HG02870 (cell line): ENCODE data around the gene CCDC200.
"Not testable (repeated sequence)": the region's sequence is repeated elsewhere in the genome, so short reads cannot be mapped to it uniquely, and the experiment has no call there.

Experiments
- ATAC-seq: cut with Tn5 transposase; IDR thresholded peaks from one replicate; pipeline ENCODE4 v1.9.1; 2021; ENCODE audit warnings: mild to moderate bottlenecking, moderate library complexity; ENCODE audit not compliant: unreplicated experiment

CCDC200 gene

GRCh38 chr17:43228020-43228782 lies at the start of gene CCDC200:
Gene CCDC200, minus strand, starts transcription at chr17:43228623. Its CDS starts 69 bp downstream, at chr17:43228554.
- not testable (repeated sequence) for ATAC-seq

GRCh38 chr17:43272914-43273313 lies 44.5 kb upstream of the CCDC200 start:
- not testable (repeated sequence) for ATAC-seq

- not testable (repeated sequence) for ATAC-seq
These were observed 44.1 kb upstream of the CCDC200 start for GRCh38 chr17:43272483-43272882.

DNA sequence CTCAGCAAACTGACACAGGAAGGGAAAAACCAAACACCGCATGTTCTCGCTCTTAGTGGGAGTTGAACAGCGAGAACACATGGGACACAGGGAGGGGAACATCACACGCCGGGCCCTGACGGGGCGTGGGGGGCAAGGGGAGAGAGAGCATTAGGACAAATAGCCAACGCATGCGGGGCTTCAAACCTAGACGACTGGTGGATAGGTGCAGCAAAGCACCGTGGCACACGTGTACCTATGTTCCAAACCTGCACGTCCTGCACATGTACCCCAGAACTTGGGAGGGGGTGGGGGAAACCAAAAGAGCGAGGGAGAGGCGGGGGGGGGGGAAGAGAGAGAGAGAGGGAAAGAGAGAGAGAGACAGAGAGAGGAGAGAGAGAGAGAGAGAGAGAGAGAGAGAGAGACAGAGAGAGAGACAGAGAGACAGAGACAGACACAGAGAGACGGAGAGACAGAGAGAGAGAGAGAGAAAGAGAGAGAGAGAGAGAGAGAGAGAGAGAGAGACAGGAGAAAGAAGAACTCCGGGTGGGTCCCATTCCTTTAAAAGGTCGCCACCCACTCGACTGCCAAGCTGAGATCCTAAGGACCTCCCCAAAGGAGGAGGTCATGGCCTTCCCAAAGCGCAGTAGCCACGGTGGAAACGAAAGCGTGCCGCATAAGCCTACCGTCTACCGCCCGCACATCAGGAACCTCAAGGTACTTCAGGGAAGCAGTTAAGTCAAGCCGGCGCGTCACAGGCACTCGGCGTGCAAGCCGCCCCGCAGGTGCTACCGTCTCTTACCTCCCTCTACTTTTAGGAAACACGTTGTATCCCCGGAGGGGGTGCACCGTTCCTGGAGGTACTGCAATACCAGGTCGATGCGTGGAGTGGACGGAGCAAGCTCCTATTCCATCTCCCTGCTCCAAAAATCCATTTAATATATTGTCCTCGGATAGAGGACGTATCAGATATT lies 42.4 kb upstream of the CCDC200 start:
- ATAC-seq: not testable (repeated sequence)

GRCh38 chr17:43246456-43246855 lies 18.0 kb upstream of the CCDC200 start:
- ATAC-seq: not testable (repeated sequence)

- not testable (repeated sequence) for ATAC-seq
These were observed 12.4 kb upstream of the CCDC200 start for GRCh38 chr17:43240596-43241352.

DNA sequence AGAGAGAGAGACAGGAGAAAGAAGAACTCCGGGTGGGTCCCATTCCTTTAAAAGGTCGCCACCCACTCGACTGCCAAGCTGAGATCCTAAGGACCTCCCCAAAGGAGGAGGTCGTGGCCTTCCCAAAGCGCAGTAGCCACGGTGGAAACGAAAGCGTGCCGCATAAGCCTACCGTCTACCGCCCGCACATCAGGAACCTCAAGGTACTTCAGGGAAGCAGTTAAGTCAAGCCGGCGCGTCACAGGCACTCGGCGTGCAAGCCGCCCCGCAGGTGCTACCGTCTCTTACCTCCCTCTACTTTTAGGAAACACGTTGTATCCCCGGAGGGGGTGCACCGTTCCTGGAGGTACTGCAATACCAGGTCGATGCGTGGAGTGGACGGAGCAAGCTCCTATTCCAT lies 11.2 kb upstream of the CCDC200 start:
- ATAC-seq: not testable (repeated sequence)

DNA sequence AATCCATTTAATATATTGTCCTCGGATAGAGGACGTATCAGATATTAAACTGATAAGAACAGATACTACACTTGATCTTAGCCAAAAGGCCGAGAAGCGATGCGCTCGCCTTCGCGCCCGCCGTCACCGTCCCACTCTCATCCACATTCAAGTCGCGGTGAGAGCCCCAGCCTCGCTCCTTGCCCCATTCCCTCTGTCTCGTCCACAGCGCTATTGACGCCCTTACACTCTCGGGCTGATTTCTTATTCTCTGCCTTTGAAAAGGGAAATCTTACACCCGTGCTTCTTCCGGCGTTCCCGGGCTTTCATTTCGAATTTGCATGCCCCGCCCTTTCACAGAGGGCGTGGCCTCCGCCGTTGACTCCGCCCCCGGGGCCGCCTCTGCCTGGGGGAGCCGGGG lies 5.5 kb upstream of the CCDC200 start, which contains the start of gene RNU2-1:
Gene RNU2-1 (minus strand): TSS at position 101 of the 400 bp plus-strand sequence.
- ATAC-seq: not testable (repeated sequence)

DNA sequence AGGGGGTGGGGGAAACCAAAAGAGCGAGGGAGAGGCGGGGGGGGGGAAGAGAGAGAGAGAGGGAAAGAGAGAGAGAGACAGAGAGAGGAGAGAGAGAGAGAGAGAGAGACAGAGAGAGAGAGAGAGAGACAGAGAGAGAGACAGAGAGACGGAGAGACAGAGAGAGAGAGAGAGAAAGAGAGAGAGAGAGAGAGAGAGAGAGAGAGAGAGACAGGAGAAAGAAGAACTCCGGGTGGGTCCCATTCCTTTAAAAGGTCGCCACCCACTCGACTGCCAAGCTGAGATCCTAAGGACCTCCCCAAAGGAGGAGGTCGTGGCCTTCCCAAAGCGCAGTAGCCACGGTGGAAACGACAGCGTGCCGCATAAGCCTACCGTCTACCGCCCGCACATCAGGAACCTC lies 4.8 kb upstream of the CCDC200 start:
- ATAC-seq: not testable (repeated sequence)

DNA sequence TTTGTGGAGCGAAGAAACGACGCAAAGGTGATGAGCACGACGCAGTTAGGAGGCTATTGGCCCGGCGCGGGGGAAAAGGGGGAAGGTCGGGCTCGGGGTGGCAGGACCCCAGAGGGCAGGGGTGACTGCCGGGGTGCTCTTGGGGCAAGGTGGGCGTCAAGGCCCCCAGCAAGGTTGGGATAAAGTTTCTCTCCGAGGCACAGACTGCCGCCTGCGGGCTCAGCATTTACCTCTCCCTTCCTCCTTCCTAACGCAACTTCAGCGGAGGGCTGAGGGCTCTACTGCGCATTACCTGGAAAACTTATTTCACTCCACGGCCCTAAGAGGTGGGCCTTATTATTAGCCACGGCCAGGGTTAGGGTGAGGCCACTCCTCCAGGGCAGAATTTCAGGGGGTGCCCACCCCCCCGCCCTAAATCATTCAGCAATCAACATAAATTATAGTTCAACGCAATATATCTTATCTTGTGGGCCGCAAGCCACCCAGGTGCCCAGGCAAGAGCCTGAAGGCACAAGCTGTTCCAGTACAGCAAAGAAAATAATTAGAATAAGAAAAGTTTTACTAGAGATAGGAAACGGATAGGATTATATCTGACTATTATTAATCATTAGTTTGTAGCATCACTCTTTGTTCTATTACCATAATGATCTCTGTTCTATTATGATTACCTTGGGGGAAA lies 3.7 kb upstream of the CCDC200 start:
- not testable (repeated sequence) for ATAC-seq

DNA sequence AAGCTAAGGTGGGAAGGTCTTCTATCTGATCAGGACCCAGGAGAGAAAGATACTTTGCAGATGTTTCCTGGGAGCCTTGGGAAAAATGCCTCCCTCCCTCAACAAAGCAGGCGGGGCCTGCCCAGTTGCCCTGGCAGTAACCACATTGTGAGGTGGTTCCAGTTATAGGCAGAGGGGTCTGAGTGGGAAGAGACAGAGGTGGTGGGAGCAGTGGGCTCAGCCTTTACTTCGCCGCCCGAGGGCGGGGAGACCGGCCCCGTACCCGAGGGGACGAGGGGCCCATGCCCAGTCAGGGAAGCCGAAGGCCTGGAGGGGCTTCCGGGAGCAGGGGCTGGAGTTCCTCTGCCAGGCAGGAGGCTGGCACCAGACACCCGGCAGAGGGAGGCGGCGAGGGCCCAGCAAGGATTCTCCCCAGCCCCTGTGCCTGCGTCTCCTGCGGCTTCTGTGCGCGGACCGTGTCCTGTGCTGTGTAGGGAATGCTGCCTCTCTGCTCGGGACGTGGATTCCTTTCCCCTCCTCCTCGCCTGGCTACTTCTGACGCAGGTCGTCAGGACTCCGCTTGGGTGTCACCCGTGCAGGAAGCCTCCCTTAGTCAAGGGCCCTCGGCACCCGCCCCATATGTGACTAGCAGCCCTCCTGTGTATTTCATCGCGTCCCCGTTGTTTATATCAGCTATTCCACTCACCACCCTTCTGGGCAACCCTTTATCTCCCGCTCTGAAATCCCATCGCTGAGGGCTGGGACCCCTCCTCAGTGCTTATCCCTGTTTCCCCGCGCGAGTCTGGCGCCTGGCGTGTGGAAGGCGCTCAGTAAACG lies 3.0 kb upstream of the CCDC200 start:
- not testable (repeated sequence) for ATAC-seq

DNA sequence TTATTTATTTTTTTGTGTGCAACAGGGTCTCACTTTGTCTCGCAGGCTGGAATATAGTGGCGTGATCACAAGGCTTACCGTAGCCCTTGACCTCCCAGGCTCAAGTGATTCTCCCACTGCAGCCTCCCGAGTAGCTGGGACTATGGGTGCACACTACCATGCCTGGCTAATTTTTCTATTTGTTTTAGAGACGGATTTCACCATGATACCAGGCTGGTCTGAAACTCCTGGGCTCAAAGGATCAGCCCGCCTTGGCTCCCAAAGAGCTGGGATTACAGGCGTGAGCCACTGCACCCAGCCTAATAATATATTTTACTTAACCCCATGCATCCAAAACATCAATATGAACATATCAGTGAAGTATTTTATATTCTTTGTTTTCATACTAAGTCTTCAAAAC lies 2.0 kb downstream of the CCDC200 start:
- ATAC-seq: no peak

GRCh38 chr17:43224146-43224705 lies 4.2 kb downstream of the CCDC200 start:
- ATAC-seq: no peak

GRCh38 chr17:43220511-43221125 lies 7.8 kb downstream of the CCDC200 start:
- no peak for ATAC-seq

- no peak for ATAC-seq
These were observed 8.6 kb downstream of the CCDC200 start for GRCh38 chr17:43219746-43220380.

GRCh38 chr17:43219001-43219400 lies 9.4 kb downstream of the CCDC200 start:
- no peak for ATAC-seq

DNA sequence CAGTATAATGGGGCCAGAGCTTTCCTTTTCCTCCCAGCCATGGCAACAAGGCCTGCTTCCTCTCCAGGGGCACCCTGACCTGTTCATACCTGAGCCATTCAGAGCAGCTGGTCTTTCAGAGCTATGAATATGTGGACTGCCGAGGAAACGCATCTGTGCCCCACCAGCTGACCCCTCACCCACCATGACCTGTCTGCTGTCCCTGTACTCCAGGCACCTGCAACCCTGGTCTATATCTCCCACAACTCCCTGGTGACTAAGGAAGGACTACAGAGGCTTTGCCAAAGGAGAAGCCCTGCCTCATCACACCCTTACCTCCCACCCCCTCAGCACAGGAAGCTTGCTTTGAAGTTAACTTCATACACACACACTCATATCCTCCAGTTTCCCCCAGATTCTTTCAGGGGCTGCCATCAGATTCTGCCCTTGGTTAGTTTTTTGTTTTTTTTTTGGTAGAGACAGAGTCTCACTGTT lies 10.8 kb downstream of the CCDC200 start:
- no peak for ATAC-seq
